ENCODE results near the gene OSBPL10. TPM values are rescaled to one million over a fixed set of nuclear protein-coding genes. Genes with fewer than 3 reads are reported as not detected.

OSBPL10 gene
- total RNA-seq, 2 donors from 2014 or later: 82.8 to 127 TPM

DNA sequence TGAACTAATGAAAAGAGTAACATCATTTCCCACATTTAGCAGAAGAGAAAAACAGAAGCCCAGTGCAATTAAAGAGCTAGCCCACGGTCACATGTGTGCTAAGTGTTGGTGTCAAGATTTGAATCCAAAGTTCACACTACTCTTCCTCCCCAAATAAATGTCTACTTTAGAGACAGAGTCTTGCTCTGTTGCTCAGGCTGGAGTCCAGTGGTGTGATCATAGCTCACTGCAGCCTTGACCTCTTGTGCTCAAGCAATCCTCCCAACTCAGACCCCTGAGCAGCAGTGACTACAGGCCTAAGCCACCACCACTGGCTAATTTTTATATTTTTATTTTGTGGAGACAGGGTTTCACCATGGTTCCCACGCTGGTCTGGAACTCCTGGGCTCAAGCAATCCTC is 4.8 kb downstream of the OSBPL10 start:
- no peak overlapping the region for H3K4me3 ChIP-seq
- H3K27ac ChIP-seq: no peak overlapping the region
- H3K9me3 ChIP-seq: no peaks in the 10 kb centered on the region
- intact Hi-C loops (cut with DNase I): no loop called here
- no peak for DNase-seq (ENCODE audit: low spot score)
- WGBS: 92% methylated on average over 2 of the region's 2 CpGs
- no peaks in the 10 kb centered on the region for H3K36me3 ChIP-seq
- H3K4me1 ChIP-seq (replicated peaks): no peaks in the 10 kb centered on the region
- TF ChIP-seq POLR2A (IDR thresholded peaks at IDR 0.05) (no peak), POLR2AphosphoS5 (IDR thresholded peaks at IDR 0.05) (no peak)
- TF ChIP-seq, protein P1, sequence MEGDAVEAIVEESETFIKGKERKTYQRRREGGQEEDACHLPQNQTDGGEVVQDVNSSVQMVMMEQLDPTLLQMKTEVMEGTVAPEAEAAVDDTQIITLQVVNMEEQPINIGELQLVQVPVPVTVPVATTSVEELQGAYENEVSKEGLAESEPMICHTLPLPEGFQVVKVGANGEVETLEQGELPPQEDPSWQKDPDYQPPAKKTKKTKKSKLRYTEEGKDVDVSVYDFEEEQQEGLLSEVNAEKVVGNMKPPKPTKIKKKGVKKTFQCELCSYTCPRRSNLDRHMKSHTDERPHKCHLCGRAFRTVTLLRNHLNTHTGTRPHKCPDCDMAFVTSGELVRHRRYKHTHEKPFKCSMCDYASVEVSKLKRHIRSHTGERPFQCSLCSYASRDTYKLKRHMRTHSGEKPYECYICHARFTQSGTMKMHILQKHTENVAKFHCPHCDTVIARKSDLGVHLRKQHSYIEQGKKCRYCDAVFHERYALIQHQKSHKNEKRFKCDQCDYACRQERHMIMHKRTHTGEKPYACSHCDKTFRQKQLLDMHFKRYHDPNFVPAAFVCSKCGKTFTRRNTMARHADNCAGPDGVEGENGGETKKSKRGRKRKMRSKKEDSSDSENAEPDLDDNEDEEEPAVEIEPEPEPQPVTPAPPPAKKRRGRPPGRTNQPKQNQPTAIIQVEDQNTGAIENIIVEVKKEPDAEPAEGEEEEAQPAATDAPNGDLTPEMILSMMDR (IDR thresholded peaks at IDR 0.05): no peak
- H3K27me3 ChIP-seq (replicated peaks; ENCODE audit: insufficient read depth): no peaks in the 10 kb centered on the region

DNA sequence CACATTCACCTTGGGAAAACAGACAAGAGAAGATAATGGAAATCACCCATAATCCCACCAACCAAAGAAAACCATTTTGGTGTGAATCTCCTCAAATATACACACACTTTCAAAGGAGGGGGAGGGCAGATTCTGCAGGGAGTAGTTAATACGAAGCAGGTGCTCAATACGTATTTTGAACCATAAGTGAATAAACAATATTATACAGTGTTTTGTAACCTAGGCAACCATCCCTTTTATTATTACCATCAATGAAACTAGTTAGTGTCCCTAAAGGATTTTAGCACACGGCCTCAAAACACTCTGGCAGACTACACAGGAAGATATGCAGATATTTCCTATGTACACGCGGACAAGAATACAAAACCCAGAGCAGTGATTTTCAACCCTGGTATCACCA is 6.1 kb downstream of the OSBPL10 start:
- 92% methylated on average over 5 of the region's 5 CpGs for WGBS
- TF ChIP-seq POLR2AphosphoS5 (IDR thresholded peaks at IDR 0.05): no peak
- no peak for TF ChIP-seq POLR2A (IDR thresholded peaks at IDR 0.05)
- TF ChIP-seq, protein P1 (IDR thresholded peaks at IDR 0.05): no peak
- intact Hi-C loops (cut with DNase I): no loop called here
- DNase-seq (ENCODE audit: low spot score): no peak
- Histone ChIP-seq H3K27me3 (replicated peaks; ENCODE audit: insufficient read depth) (no peaks in the 10 kb centered on the region), H3K4me3 (no peak overlapping the region), H3K36me3 (no peaks in the 10 kb centered on the region), H3K4me1 (replicated peaks) (no peaks in the 10 kb centered on the region), H3K27ac (no peak overlapping the region), H3K9me3 (no peaks in the 10 kb centered on the region)

DNA sequence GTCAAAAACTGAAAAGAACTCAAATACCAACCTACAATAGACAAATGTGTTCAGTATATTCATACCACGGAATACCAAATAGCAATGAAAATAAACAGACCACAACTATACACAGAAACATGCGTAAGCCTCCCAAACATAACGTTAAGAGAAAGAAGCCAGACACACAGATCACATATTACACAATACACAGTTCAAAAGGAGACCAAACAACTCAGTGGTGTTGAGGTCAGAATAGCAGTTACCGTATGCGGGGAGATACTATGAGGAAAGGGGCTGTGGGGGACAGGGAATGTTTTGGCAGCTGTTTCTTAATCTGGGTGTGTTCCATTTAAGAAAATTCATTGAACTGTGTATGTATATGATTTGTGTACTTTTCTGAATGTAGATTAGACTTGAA is 6.6 kb downstream of the OSBPL10 start:
- WGBS: 85% methylated on average over 5 of the region's 5 CpGs
- no peaks in the 10 kb centered on the region for H3K27me3 ChIP-seq (replicated peaks; ENCODE audit: insufficient read depth)
- H3K27ac ChIP-seq: no peak overlapping the region
- TF ChIP-seq POLR2A (IDR thresholded peaks at IDR 0.05) (no peak), POLR2AphosphoS5 (IDR thresholded peaks at IDR 0.05) (no peak)
- TF ChIP-seq, protein P1 (IDR thresholded peaks at IDR 0.05): no peak
- DNase-seq (ENCODE audit: low spot score): no peak
- H3K4me1 ChIP-seq (replicated peaks): no peaks in the 10 kb centered on the region
- H3K4me3 ChIP-seq: no peak overlapping the region
- H3K9me3 ChIP-seq: no peaks in the 10 kb centered on the region
- no peaks in the 10 kb centered on the region for H3K36me3 ChIP-seq
- intact Hi-C loops (cut with DNase I): no loop called here

DNA sequence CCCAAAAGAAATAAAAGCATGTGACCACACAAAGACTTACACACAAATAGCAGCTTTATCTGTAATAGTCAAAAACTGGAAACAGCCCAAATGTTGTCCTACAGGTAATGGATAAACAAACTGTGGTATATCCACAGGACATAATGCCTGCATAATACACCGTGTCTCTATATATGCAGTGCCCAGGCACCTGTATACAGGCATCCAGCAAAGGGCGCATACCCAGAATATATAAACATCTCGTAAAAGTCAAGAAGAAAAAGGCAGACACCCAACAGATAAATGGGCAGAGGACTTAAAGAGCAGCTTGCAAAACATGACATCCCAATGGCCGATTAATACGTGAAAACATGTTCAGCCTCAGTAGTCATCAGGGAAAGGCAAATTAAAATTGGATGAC is 7.2 kb downstream of the OSBPL10 start:
- H3K9me3 ChIP-seq: no peaks in the 10 kb centered on the region
- 78% methylated on average over 5 of the region's 5 CpGs for WGBS
- no peak overlapping the region for H3K27ac ChIP-seq
- H3K4me1 ChIP-seq (replicated peaks): no peaks in the 10 kb centered on the region
- intact Hi-C loops (cut with DNase I): no loop called here
- H3K4me3 ChIP-seq: no peak overlapping the region
- TF ChIP-seq POLR2AphosphoS5 (IDR thresholded peaks at IDR 0.05): no peak
- TF ChIP-seq, protein P1 (IDR thresholded peaks at IDR 0.05): no peak
- no peak for TF ChIP-seq POLR2A (IDR thresholded peaks at IDR 0.05)
- DNase-seq (ENCODE audit: low spot score): no peak
- no peaks in the 10 kb centered on the region for H3K27me3 ChIP-seq (replicated peaks; ENCODE audit: insufficient read depth)
- no peaks in the 10 kb centered on the region for H3K36me3 ChIP-seq

DNA sequence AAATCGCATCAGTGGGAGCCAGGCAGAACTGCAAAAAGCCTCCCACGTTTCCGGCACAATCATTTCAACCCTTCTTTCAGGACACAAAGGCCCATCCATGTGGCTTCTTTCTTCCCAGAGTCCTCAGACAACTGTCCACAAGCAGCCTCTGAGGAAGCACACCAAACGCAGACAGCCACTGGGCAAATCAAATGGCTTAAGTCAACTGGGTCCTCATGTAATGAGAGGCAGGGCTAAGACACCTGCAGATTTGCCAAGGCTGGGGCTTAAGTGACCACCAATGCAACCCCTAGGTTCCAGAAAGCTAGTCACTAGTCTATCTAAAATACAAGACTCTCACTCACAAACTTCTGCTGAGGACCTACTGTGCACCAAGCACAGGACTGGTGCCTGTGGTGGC is 8.0 kb downstream of the OSBPL10 start:
- no peak overlapping the region for H3K4me3 ChIP-seq
- H3K36me3 ChIP-seq: no peaks in the 10 kb centered on the region
- intact Hi-C loops (cut with DNase I): no loop called here
- H3K4me1 ChIP-seq (replicated peaks): no peaks in the 10 kb centered on the region
- H3K9me3 ChIP-seq: no peaks in the 10 kb centered on the region
- H3K27me3 ChIP-seq (replicated peaks; ENCODE audit: insufficient read depth): no peaks in the 10 kb centered on the region
- H3K27ac ChIP-seq: no peak overlapping the region
- WGBS: 86% methylated on average over 4 of the region's 4 CpGs
- TF ChIP-seq, protein P1 (IDR thresholded peaks at IDR 0.05): no peak
- TF ChIP-seq POLR2AphosphoS5 (IDR thresholded peaks at IDR 0.05): no peak
- TF ChIP-seq POLR2A (IDR thresholded peaks at IDR 0.05): no peak
- no peak for DNase-seq (ENCODE audit: low spot score)

Measured in prostate gland (tissue), 2 donors.